Lower leg skin (tissue), 4 donors: ENCODE data around the gene ACOT12. TPM values are rescaled to one million over a fixed set of nuclear protein-coding genes. Genes with fewer than 3 reads are reported as not detected.

Source experiments
- DNase-seq, 2 donors: peaks; one replicate each; pipeline ENCODE4 v3.0.0-alpha.2; 2019; ENCODE audit warnings: low spot score in 2 of 2
- H3K4me3 ChIP-seq: fragments of 200-600 bp; sonication (generic); 2 replicates; pipeline ENCODE4 v1.5.1; 2017; ENCODE audit warnings: mild to moderate bottlenecking, low read depth; ENCODE audit not compliant: poor library complexity, severe bottlenecking
- POLR2A ChIP-seq, 2 donors: fragments of 450-650 bp; IDR thresholded peaks; one replicate each; pipeline ENCODE4 v1.6.1; 2016 to 2017; ENCODE audit warnings: antibody characterized with exemption in 2 of 2, mild to moderate bottlenecking in 1 of 2, moderate library complexity in 1 of 2
- WGBS, 2 donors: methylation state at CpG; one replicate each; pipeline ENCODE4 v1.1.5; 2018; 5-methylcytosine and 5-hydroxymethylcytosine counted together
- intact Hi-C: fragments of 100-400 bp; cut with DNase I; formaldehyde crosslinking; loops from one replicate; pipeline ENCODE4 v1.15.0; 2023; ENCODE audit warnings: low total_unique reads
- total RNA-seq, 4 donors: library from RNA; depleted of rRNA; stranded (reverse); fragments of >200 nt; gene quantifications; one replicate each; pipeline ENCODE4 v1.1.0, GENCODE V29; 2016
- TF ChIP-seq, protein P1 (sequence below), 3 donors: fragments of 450-650 bp; IDR thresholded peaks; one replicate each; pipeline ENCODE4 v1.5.1; 2016; ENCODE audit warnings: antibody characterized with exemption in 3 of 3, mild to moderate bottlenecking in 3 of 3, moderate library complexity in 2 of 3

The ACOT12 gene
- total RNA-seq, 4 donors from 2014 or later: 1.1 TPM; not detected in 3

- H3K4me3 ChIP-seq: no peak overlapping the region
- intact Hi-C loops: no loop called here
- no peak for DNase-seq
- 88 to 90% methylated on average over 2 of the region's 2 CpGs for WGBS, 2 donors
- TF ChIP-seq, protein P1, sequence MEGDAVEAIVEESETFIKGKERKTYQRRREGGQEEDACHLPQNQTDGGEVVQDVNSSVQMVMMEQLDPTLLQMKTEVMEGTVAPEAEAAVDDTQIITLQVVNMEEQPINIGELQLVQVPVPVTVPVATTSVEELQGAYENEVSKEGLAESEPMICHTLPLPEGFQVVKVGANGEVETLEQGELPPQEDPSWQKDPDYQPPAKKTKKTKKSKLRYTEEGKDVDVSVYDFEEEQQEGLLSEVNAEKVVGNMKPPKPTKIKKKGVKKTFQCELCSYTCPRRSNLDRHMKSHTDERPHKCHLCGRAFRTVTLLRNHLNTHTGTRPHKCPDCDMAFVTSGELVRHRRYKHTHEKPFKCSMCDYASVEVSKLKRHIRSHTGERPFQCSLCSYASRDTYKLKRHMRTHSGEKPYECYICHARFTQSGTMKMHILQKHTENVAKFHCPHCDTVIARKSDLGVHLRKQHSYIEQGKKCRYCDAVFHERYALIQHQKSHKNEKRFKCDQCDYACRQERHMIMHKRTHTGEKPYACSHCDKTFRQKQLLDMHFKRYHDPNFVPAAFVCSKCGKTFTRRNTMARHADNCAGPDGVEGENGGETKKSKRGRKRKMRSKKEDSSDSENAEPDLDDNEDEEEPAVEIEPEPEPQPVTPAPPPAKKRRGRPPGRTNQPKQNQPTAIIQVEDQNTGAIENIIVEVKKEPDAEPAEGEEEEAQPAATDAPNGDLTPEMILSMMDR (IDR thresholded peaks at IDR 0.05): no peak
- TF ChIP-seq POLR2A (IDR thresholded peaks at IDR 0.05): no peak
Observed at GRCh38 chr5:81316571-81316970, 77.4 kb downstream of the ACOT12 start.

GRCh38 chr5:81315830-81316229 lies 78.1 kb downstream of the ACOT12 start:
- intact Hi-C loops: no loop called here
- TF ChIP-seq, protein P1 (IDR thresholded peaks at IDR 0.05): no peak
- no peak for TF ChIP-seq POLR2A (IDR thresholded peaks at IDR 0.05)
- WGBS, 2 donors: 92 to 95% methylated on average over 4 of the region's 4 CpGs
- no peak for DNase-seq
- H3K4me3 ChIP-seq: no peak overlapping the region

DNA sequence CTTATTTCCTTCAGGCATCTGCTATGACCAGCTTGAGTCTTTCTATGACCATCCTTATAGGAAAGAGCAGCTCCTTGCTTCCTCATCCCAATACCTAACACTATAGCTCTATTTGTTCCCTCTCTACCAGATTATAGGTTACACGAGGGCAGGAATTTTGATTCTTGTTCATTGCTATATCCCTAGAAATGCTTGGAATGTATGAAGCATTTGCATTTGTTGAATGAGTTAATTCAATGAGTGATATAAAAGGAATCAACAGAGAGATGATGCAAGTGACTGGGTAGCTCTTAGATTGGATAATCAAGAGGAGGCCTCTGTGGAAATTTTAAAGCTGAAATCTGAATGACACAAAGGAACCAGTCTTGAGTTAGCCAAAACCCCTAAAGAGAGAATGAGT lies 78.6 kb downstream of the ACOT12 start:
- intact Hi-C loops: no loop called here
- DNase-seq: no peak
- no peak overlapping the region for H3K4me3 ChIP-seq
- no peak for TF ChIP-seq POLR2A (IDR thresholded peaks at IDR 0.05)
- TF ChIP-seq, protein P1 (IDR thresholded peaks at IDR 0.05): no peak
- WGBS, 2 donors: 86 to 90% methylated on average over 1 of the region's 1 CpG

DNA sequence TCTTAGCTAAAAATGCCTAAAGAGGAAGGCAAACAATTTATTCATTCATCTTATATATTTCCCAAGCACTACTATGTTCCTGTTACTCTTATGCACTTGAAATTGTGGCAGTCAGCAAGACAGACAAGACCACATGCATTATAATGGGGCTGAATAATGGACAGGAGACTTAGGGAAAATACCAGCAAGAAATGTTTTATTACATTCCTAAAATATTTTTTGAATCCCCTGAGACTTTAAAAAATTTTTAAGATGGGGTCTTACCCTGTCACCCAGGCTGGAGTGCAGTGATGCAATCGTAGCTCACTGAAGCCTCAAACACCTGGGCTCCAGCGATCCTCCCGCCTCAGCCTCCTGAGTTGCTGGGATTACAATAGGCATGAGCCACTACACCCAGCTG lies 79.4 kb downstream of the ACOT12 start:
- H3K4me3 ChIP-seq: no peak overlapping the region
- DNase-seq: no peak
- 96 to 97% methylated on average over 3 of the region's 3 CpGs for WGBS, 2 donors
- no peak for TF ChIP-seq POLR2A (IDR thresholded peaks at IDR 0.05)
- TF ChIP-seq, protein P1 (IDR thresholded peaks at IDR 0.05): no peak
- intact Hi-C loops: no loop called here

- intact Hi-C loops: no loop called here
- no peak for DNase-seq
- 86 to 91% methylated on average over 3 of the region's 3 CpGs for WGBS, 2 donors
- TF ChIP-seq, protein P1 (IDR thresholded peaks at IDR 0.05): no peak
- TF ChIP-seq POLR2A (IDR thresholded peaks at IDR 0.05): no peak
- no peak overlapping the region for H3K4me3 ChIP-seq
Observed at GRCh38 chr5:81313686-81314085, 80.2 kb downstream of the ACOT12 start.

DNA sequence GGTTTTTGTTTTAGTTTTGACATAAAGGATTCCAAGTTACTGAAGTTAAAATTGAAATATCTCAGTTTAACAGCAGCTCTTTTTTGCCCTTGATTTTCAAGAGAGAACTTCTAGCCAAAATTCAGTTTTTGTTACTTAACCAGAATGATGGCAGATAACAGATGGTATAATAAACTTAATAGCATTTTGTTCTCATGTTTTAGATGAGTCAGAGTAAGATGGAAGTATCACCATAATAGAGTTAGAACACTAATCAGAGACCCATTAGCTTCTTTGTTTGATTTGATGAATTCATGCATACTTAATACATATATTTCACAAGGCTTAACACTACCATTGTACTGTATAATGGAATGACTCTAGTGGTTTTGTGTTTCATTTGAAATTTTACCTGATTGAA lies 80.7 kb downstream of the ACOT12 start:
- TF ChIP-seq POLR2A (IDR thresholded peaks at IDR 0.05): no peak
- TF ChIP-seq, protein P1 (IDR thresholded peaks at IDR 0.05): no peak
- intact Hi-C loops: no loop called here
- DNase-seq: no peak
- no peak overlapping the region for H3K4me3 ChIP-seq
